ENCODE results near the gene FAM110D. TPM values are rescaled to one million over a fixed set of nuclear protein-coding genes. Genes with fewer than 3 reads are reported as not detected.

The FAM110D gene
- total and polyA plus RNA-seq, 2 experiments from 2014 or later: 0.24 to 0.39 TPM

DNA sequence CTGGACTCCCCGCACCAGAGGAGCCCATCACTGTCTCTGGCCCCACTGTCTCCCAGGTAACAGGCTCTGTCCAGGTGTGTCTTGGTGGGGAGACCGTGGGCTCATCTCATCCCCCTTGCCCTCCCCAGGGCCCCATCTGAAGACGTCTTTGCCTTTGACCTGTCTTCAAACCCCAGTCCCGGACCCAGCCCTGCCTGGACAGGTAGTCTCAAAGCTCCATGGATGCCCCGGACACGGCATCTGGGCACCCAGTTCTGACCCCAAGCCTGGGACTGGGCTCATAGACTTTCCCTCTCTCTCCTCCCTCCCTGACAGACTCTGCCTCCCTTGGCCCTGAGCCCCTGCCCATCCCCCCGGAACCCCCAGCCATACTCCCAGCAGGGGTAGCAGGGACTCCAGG is 25.2 kb downstream of the FAM110D start:
- Histone ChIP-seq H2AFZ (no peak overlapping the region), H3K4me2 (no peak overlapping the region), H3K36me3 (ENCODE audit: insufficient read depth) (no peaks in the 10 kb centered on the region), H3K4me3 (no peak overlapping the region), H3K79me2 (replicated peaks; ENCODE audit: insufficient read depth) (no peaks in the 10 kb centered on the region), H3K4me1 (ENCODE audit: insufficient read depth) (no peaks in the 10 kb centered on the region), H3K27ac (ENCODE audit: low read depth) (no peak overlapping the region), H3F3A (replicated peaks; ENCODE audit: low read depth) (no peaks in the 10 kb centered on the region), H3K9me2 (ENCODE audit: insufficient read depth) (no peaks in the 10 kb centered on the region), H4K20me1 (replicated peaks; ENCODE audit: insufficient read depth) (no peaks in the 10 kb centered on the region), H3K27me3 (ENCODE audit: insufficient read depth) (no peaks in the 10 kb centered on the region)
- Mint-ChIP-seq H3K4me3 (no peak overlapping the region), H3K27ac (no peak overlapping the region), H3K9me3 (no peaks in the 10 kb centered on the region), H3K36me3 (ENCODE audit: low read depth) (peaks cover 10% of the 10 kb centered on the region), H3K27me3 (ENCODE audit: insufficient read depth, low read depth, poor library complexity) (peaks cover 4% of the 10 kb centered on the region), H3K4me1 (no peaks in the 10 kb centered on the region)
- ATAC-seq (no peak), DNase-seq (ENCODE audit: low spot score) (no peak)
- TF ChIP-seq NANOG (IDR thresholded peaks at IDR 0.05; ENCODE audit: borderline replicate concordance): no peak
- no peak for TF ChIP-seq CREB1 (CRISPR knock-in tag; IDR thresholded peaks at IDR 0.05; ENCODE audit: low read depth)
- TF ChIP-seq, protein P1, sequence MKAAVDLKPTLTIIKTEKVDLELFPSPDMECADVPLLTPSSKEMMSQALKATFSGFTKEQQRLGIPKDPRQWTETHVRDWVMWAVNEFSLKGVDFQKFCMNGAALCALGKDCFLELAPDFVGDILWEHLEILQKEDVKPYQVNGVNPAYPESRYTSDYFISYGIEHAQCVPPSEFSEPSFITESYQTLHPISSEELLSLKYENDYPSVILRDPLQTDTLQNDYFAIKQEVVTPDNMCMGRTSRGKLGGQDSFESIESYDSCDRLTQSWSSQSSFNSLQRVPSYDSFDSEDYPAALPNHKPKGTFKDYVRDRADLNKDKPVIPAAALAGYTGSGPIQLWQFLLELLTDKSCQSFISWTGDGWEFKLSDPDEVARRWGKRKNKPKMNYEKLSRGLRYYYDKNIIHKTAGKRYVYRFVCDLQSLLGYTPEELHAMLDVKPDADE (IDR thresholded peaks at IDR 0.05): no peak
- TF ChIP-seq EZH2phosphoT487 (IDR thresholded peaks at IDR 0.05; ENCODE audit: unreplicated experiment): no peak
- no peak for TF ChIP-seq STAT1 (IDR thresholded peaks at IDR 0.05; ENCODE audit: unreplicated experiment)
- no peak for TF ChIP-seq EZH2 (IDR thresholded peaks at IDR 0.05; ENCODE audit: low read depth, unreplicated experiment)
- TF ChIP-seq ZNF114 (CRISPR knock-in tag; IDR thresholded peaks at IDR 0.05): no peak
- TF ChIP-seq POLR2AphosphoS5 (IDR thresholded peaks at IDR 0.05; ENCODE audit: low read depth): no peak
- no peak for TF ChIP-seq CTCF (conservative IDR thresholded peaks at IDR 0.05; ENCODE audit: low read depth in 2 of 2)
- no peak for TF ChIP-seq REST (IDR thresholded peaks at IDR 0.05; ENCODE audit: unreplicated experiment)
- TF ChIP-seq JUNB (IDR thresholded peaks at IDR 0.05; ENCODE audit: unreplicated experiment): no peak
- TF ChIP-seq ZNF331 (CRISPR knock-in tag; IDR thresholded peaks at IDR 0.05; ENCODE audit: low read depth): no peak
- no peak for TF ChIP-seq ZNF462 (CRISPR knock-in tag; IDR thresholded peaks at IDR 0.05)
